Activated naive CD8-positive, alpha-beta T cell treated with anti-CD3 and anti-CD28 coated beads, Interleukin-2, amount 10 ng/mL, durations not matched to agents 7 days and 5 days (primary cell): ENCODE results near the gene NUPR1. TPM values are rescaled to one million over a fixed set of nuclear protein-coding genes. Genes with fewer than 3 reads are reported as not detected.
"Not testable (repeated sequence)": the region's sequence is repeated elsewhere in the genome, so short reads cannot be mapped to it uniquely, and the experiment has no call there.

Experiments used
- ATAC-seq: fragments of 150-1000 bp; cut with Tn5 transposase; one replicate; pipeline ENCODE4 v1.10.0; 2021; ENCODE audit warnings: low read depth, moderate library complexity
- POLR2A ChIA-PET: fragments of 350-600 bp; sonication (Branson Sonifier 250); formaldehyde crosslinking; loops from one replicate; lab custom pipeline; 2021; ENCODE audit warnings: antibody characterized with exemption; lab: Charles Lee
- DNase-seq: peaks from one replicate; pipeline ENCODE4 v3.0.0; 2021
- H3K27ac Mint-ChIP-seq: one replicate; pipeline ENCODE4 v1.8.0; 2022; ENCODE audit warnings: mild to moderate bottlenecking, mixed read lengths
- H3K27me3 Mint-ChIP-seq: one replicate; pipeline ENCODE4 v1.8.0; 2022; ENCODE audit warnings: mild to moderate bottlenecking, moderate library complexity, mixed read lengths
- H3K36me3 Mint-ChIP-seq: one replicate; pipeline ENCODE4 v1.8.0; 2021; ENCODE audit warnings: mild to moderate bottlenecking, mixed read lengths
- H3K4me1 Mint-ChIP-seq: one replicate; pipeline ENCODE4 v1.8.0; 2021; ENCODE audit warnings: mixed read lengths
- H3K4me3 Mint-ChIP-seq: one replicate; pipeline ENCODE4 v1.8.0; 2022; ENCODE audit warnings: mild to moderate bottlenecking, moderate library complexity, mixed read lengths
- H3K9me3 Mint-ChIP-seq: one replicate; pipeline ENCODE4 v1.8.0; 2021; ENCODE audit warnings: mixed read lengths
- total RNA-seq, 2 experiments: library from RNA; stranded (reverse); gene quantifications; one replicate each; pipeline ENCODE4 v1.2.3, GENCODE V29; 2021

The NUPR1 gene
- total RNA-seq, 2 experiments from 2014 or later: 0.20 TPM; not detected in 1

GRCh38 chr16:28495795-28496749, 42.7 kb downstream of the NUPR1 start:
- peak overlapping the region; percentile 97 for H3K4me3 Mint-ChIP-seq
- no peaks in the 10 kb centered on the region for H3K27me3 Mint-ChIP-seq
- POLR2A ChIA-PET: interaction anchor here (0.6 to 2.1 kb wide), 3 partner anchors 11 to 327 kb away, joined by 3 to 9 read pairs (median 4); partner anchors contain the start of gene ATXN2L
- H3K9me3 Mint-ChIP-seq: no peaks in the 10 kb centered on the region
- ATAC-seq (no peak), DNase-seq (no peak)
- H3K4me1 Mint-ChIP-seq: peaks cover 42% of the 10 kb centered on the region
- H3K36me3 Mint-ChIP-seq: peaks cover 23% of the 10 kb centered on the region
- H3K27ac Mint-ChIP-seq: peak overlapping the region; percentile 96

GRCh38 chr16:28495098-28495793, 43.5 kb downstream of the NUPR1 start:
- peaks cover 42% of the 10 kb centered on the region for H3K4me1 Mint-ChIP-seq
- DNase-seq (peak; percentile 51), ATAC-seq (no peak)
- H3K27ac Mint-ChIP-seq: peak overlapping the region; percentile 96
- H3K27me3 Mint-ChIP-seq: no peaks in the 10 kb centered on the region
- POLR2A ChIA-PET: interaction anchor here (0.6 to 2.1 kb wide), 5 partner anchors 10 to 328 kb away, joined by 3 to 10 read pairs (median 9); partner anchors contain the start of genes ATXN2L and SGF29
- no peaks in the 10 kb centered on the region for H3K9me3 Mint-ChIP-seq
- peaks cover 23% of the 10 kb centered on the region for H3K36me3 Mint-ChIP-seq
- peak overlapping the region; percentile 97 for H3K4me3 Mint-ChIP-seq

GRCh38 chr16:28494121-28494851, 44.5 kb downstream of the NUPR1 start, which contains the start of gene APOBR:
TSS of gene APOBR (plus strand) at chr16:28494643. CDS start at chr16:28494682, 39 bp downstream.
- H3K9me3 Mint-ChIP-seq: no peaks in the 10 kb centered on the region
- POLR2A ChIA-PET: interaction anchor here (0.5 to 2.1 kb wide), 9 partner anchors 9 to 442 kb away, joined by 3 to 10 read pairs (median 4); partner anchors contain the start of genes ATXN2L and SGF29

GRCh38 chr16:28492511-28492910, 46.3 kb downstream of the NUPR1 start:
- H3K4me3 Mint-ChIP-seq: peak overlapping the region; percentile 97
- peaks cover 29% of the 10 kb centered on the region for H3K36me3 Mint-ChIP-seq
- H3K27me3 Mint-ChIP-seq: no peaks in the 10 kb centered on the region
- no peak for ATAC-seq
- peaks cover 43% of the 10 kb centered on the region for H3K4me1 Mint-ChIP-seq
- DNase-seq: no peak
- POLR2A ChIA-PET: interaction anchor here (0.9 to 1.0 kb wide), 2 partner anchors 11 to 371 kb away, joined by 3 to 6 read pairs; partner anchors contain the start of gene SH2B1
- H3K27ac Mint-ChIP-seq: peak overlapping the region; percentile 99
- H3K9me3 Mint-ChIP-seq: no peaks in the 10 kb centered on the region

More at GRCh38 chr16:28494121-28494851, 44.5 kb downstream of the NUPR1 start, which contains the start of gene APOBR:
- ATAC-seq (peak; percentile 74), DNase-seq (peak; percentile 81)
- peak within 1 kb of the TSS; percentile 96 for H3K27ac Mint-ChIP-seq
- peak within 1 kb of the TSS; percentile 97 for H3K4me3 Mint-ChIP-seq
- peaks cover 40% of the 10 kb centered on the region for H3K4me1 Mint-ChIP-seq
- H3K36me3 Mint-ChIP-seq: peaks cover 31% of the 10 kb centered on the region
- no peaks in the 10 kb centered on the region for H3K27me3 Mint-ChIP-seq

GRCh38 chr16:28491970-28492474, 46.8 kb downstream of the NUPR1 start, which contains the start of gene CLN3:
TSS of gene CLN3 (minus strand) at chr16:28492074. CDS start at chr16:28491759, 315 bp downstream.
- peak; percentile 63 for ATAC-seq
- POLR2A ChIA-PET: interaction anchor here (0.6 to 1.0 kb wide), 3 partner anchors 11 to 371 kb away, joined by 3 to 6 read pairs (median 3); partner anchors contain the start of gene SH2B1
- no peaks in the 10 kb centered on the region for H3K9me3 Mint-ChIP-seq
- peak within 1 kb of the TSS; percentile 97 for H3K4me3 Mint-ChIP-seq
- H3K4me1 Mint-ChIP-seq: peaks cover 43% of the 10 kb centered on the region
- peak; percentile 86 for DNase-seq
- no peaks in the 10 kb centered on the region for H3K27me3 Mint-ChIP-seq
- H3K27ac Mint-ChIP-seq: peak within 1 kb of the TSS; percentile 99
- H3K36me3 Mint-ChIP-seq: peaks cover 29% of the 10 kb centered on the region

- H3K27me3 Mint-ChIP-seq: no peaks in the 10 kb centered on the region
- peaks cover 40% of the 10 kb centered on the region for H3K4me1 Mint-ChIP-seq
- peak overlapping the region; percentile 99 for H3K27ac Mint-ChIP-seq
- peaks cover 25% of the 10 kb centered on the region for H3K36me3 Mint-ChIP-seq
- POLR2A ChIA-PET: interaction anchor here (0.6 to 1.0 kb wide), 5 partner anchors 9 to 321 kb away, joined by 3 to 6 read pairs (median 3); partner anchors contain the start of gene SGF29
- DNase-seq (no peak), ATAC-seq (no peak)
- H3K4me3 Mint-ChIP-seq: peak overlapping the region; percentile 97
- H3K9me3 Mint-ChIP-seq: no peaks in the 10 kb centered on the region
These were observed 47.4 kb downstream of the NUPR1 start for GRCh38 chr16:28491230-28491969.

GRCh38 chr16:28486266-28486665, 52.5 kb downstream of the NUPR1 start:
- DNase-seq (no peak), ATAC-seq (no peak)
- H3K4me1 Mint-ChIP-seq: peaks cover 11% of the 10 kb centered on the region
- POLR2A ChIA-PET: no interaction called here
- peaks cover 25% of the 10 kb centered on the region for H3K36me3 Mint-ChIP-seq
- H3K27ac Mint-ChIP-seq: no peak overlapping the region
- no peaks in the 10 kb centered on the region for H3K27me3 Mint-ChIP-seq
- H3K4me3 Mint-ChIP-seq: no peak overlapping the region
- no peaks in the 10 kb centered on the region for H3K9me3 Mint-ChIP-seq

GRCh38 chr16:28483361-28483760, 55.4 kb downstream of the NUPR1 start:
- H3K4me1 Mint-ChIP-seq, H3K4me3 Mint-ChIP-seq, H3K27me3 Mint-ChIP-seq, H3K9me3 Mint-ChIP-seq, ATAC-seq, DNase-seq, H3K36me3 Mint-ChIP-seq, H3K27ac Mint-ChIP-seq: not testable (repeated sequence)
- POLR2A ChIA-PET: interaction anchor here (0.5 to 0.6 kb wide), 2 partner anchors 204 to 491 kb away, joined by 3 read pairs; no protein-coding TSS in a partner anchor

Other genes with a start within 250 kb of the NUPR1 start
- gene SBK1, start 246.4 kb downstream of the NUPR1 start, total RNA-seq: 10 to 100 TPM; 15.9 TPM
- 1 to 10 TPM; 2.4 to 4.5 TPM for gene NPIPB6, start 175.5 kb downstream of the NUPR1 start, total RNA-seq
- 10 to 100 TPM; 33.8 to 65.1 TPM for gene EIF3CL, start 135.1 kb downstream of the NUPR1 start, total RNA-seq
- gene NPIPB7, start 66.6 kb downstream of the NUPR1 start, total RNA-seq: under 1 TPM in 1 of 2 experiments, not detected in 1; 0.25 TPM
- gene CLN3, start 46.9 kb downstream of the NUPR1 start, total RNA-seq: 10 to 100 TPM; 58.4 to 60.0 TPM
- gene APOBR, start 44.3 kb downstream of the NUPR1 start, total RNA-seq: 10 to 100 TPM; 23.9 to 26.1 TPM
- gene IL27, start 32.1 kb downstream of the NUPR1 start, total RNA-seq: not detected
- gene SGF29, start 14.9 kb upstream of the NUPR1 start, total RNA-seq: 10 to 100 TPM; 47.0 to 49.8 TPM
- 1 to 10 TPM in 1 of 2 experiments, under 1 TPM in 1; 0.91 to 1.0 TPM for gene SULT1A2, start 58.1 kb upstream of the NUPR1 start, total RNA-seq
- gene SULT1A1, start 71.1 kb upstream of the NUPR1 start, total RNA-seq: 10 to 100 TPM; 16.3 to 17.5 TPM
- gene NPIPB8, start 99.1 kb upstream of the NUPR1 start, total RNA-seq: 1 to 10 TPM; 1.1 to 2.4 TPM
- gene EIF3C, start 172.5 kb upstream of the NUPR1 start, total RNA-seq: 100 to 1,000 TPM; 287 to 311 TPM
- 1 to 10 TPM; 2.8 to 4.9 TPM for gene NPIPB9, start 212.8 kb upstream of the NUPR1 start, total RNA-seq